NCI-H1417 treated with DMSO at 0.1 percent for 48 hours (cell line): ENCODE results near the gene FLNA.
"Not testable (repeated sequence)": the region's sequence is repeated elsewhere in the genome, so short reads cannot be mapped to it uniquely, and the experiment has no call there.

Experiments
- DNase-seq: peaks from one replicate; lab custom pipeline; 2025; lab: John Stamatoyannopoulos, UW

The FLNA gene

GRCh38 chrX:154398668-154399526, 24.5 kb upstream of the FLNA start:
- DNase-seq, result peak; percentile 19

- peak; percentile 69 for DNase-seq
Measured at GRCh38 chrX:154397888-154398667, 23.6 kb upstream of the FLNA start, which contains the start of gene RPL10. TSS of gene RPL10 (plus strand) at chrX:154398377. CDS start at chrX:154398520, 143 bp downstream.

GRCh38 chrX:154396973-154397887, 22.8 kb upstream of the FLNA start:
- DNase-seq, result no peak

GRCh38 chrX:154396363-154396762, 21.9 kb upstream of the FLNA start:
- not testable (repeated sequence) for DNase-seq

- DNase-seq, result not testable (repeated sequence)
Measured at GRCh38 chrX:154389812-154390747, 15.6 kb upstream of the FLNA start.

- DNase-seq, result not testable (repeated sequence)
Measured at GRCh38 chrX:154388649-154389048, 14.2 kb upstream of the FLNA start.

- DNase-seq, result not testable (repeated sequence)
Measured at GRCh38 chrX:154388094-154388493, 13.7 kb upstream of the FLNA start.

GRCh38 chrX:154384284-154384892, 10.0 kb upstream of the FLNA start:
- DNase-seq, result no peak

- no peak for DNase-seq
Measured at GRCh38 chrX:154383359-154384283, 9.2 kb upstream of the FLNA start.

GRCh38 chrX:154382483-154383069, 8.1 kb upstream of the FLNA start:
- DNase-seq, result no peak

GRCh38 chrX:154381271-154381670, 6.8 kb upstream of the FLNA start:
- DNase-seq, result no peak

- no peak for DNase-seq
Measured at GRCh38 chrX:154380787-154381186, 6.4 kb upstream of the FLNA start.

GRCh38 chrX:154380153-154380552, 5.7 kb upstream of the FLNA start:
- DNase-seq, result no peak

GRCh38 chrX:154379569-154379951, 5.1 kb upstream of the FLNA start:
- DNase-seq, result no peak

- DNase-seq, result peak; percentile 94
Measured at GRCh38 chrX:154378799-154379568, 4.5 kb upstream of the FLNA start, which contains the start of gene EMD. TSS of gene EMD (plus strand) at chrX:154379295. CDS start at chrX:154379485, 190 bp downstream.

GRCh38 chrX:154378059-154378798, 3.8 kb upstream of the FLNA start:
- DNase-seq, result no peak

GRCh38 chrX:154376774-154377173, 2.3 kb upstream of the FLNA start:
- no peak for DNase-seq
